Measurements from ENCODE around the gene ZNF705A. TPM values are rescaled to one million over a fixed set of nuclear protein-coding genes. Genes with fewer than 3 reads are reported as not detected.
"Not testable (repeated sequence)": the region's sequence is repeated elsewhere in the genome, so short reads cannot be mapped to it uniquely, and the experiment has no call there.

ZNF705A gene
- total and polyA plus RNA-seq, 8 donors: not detected

DNA sequence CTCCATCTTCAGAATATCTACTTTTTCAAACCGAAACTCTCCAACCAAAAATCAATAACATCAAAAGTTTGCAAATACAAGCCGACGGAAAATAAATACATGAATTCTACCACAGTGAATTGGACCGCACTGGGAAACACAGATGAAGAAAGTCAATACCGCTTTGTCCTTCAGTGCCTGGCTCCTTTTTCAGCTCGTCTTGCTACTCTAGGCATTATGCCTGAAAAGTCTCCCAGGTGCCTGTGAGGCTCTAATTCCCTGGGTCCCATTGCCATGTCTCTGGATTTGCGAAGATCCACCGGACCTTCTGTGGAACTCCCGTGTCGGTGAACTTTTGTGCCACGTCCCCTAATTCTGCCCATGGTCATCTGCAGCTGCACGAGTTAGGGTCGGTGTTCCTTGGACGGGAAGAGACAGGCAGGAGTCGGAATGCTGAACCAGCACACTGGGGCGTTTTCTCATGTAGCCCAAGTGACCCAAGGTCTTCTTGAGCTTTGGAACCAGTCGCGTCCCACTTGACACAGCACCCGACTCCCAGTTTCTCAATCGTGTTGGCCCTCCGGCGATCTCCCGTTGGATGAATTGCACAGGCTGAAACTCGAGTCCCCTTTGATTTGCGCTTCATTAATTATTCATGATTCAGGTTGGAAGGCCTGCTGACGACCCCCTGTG, 62.0 kb downstream of the ZNF705A start:
- H3K27me3 ChIP-seq; H3K9me3 ChIP-seq; H3K4me3 ChIP-seq; H3K27ac ChIP-seq; DNase-seq; H3K4me1 ChIP-seq; H3K36me3 ChIP-seq; intact Hi-C loops (cut with DNase I; ENCODE audit: low total_unique reads): not testable (repeated sequence)
- WGBS, 5 donors: 73 to 86% (median 82%) methylated on average over 26 of the region's 26 CpGs

GRCh38 chr12:8221375-8221774, 64.6 kb downstream of the ZNF705A start:
- 81 to 84% (median 84%) methylated on average over 21 of the region's 21 CpGs for WGBS, 5 donors
- not testable (repeated sequence) for H3K4me3 ChIP-seq, H3K9me3 ChIP-seq, H3K36me3 ChIP-seq, H3K27ac ChIP-seq, H3K27me3 ChIP-seq, H3K4me1 ChIP-seq
- intact Hi-C loops (cut with DNase I; ENCODE audit: low total_unique reads): loop anchor here (10.0 kb wide), 1 partner anchor 107 kb away; no protein-coding TSS in a partner anchor
- peak in 1 of 2 donors; percentile 75 for DNase-seq

DNA sequence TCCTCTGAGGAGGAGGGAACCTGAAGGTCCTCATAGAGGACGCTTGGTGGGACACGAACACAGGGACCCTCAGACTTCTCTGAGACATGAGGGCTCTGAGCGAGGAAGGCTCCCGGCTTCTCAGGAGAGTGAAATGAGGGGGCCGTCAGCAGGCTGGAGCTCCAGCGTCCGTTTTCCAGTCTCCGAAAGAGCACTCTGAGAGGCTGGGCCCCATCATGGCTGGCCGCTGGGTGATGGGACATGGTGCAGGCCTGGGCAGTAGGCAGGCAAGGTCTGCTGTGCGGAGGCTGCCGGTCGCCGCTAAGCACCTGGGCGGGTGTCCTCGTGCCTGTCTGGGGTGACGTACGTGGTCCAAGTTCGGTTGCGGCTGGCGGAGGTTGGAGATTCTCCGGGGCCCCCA, 65.0 kb downstream of the ZNF705A start:
- H3K27ac ChIP-seq, H3K4me3 ChIP-seq, H3K27me3 ChIP-seq, H3K36me3 ChIP-seq, H3K9me3 ChIP-seq, H3K4me1 ChIP-seq, DNase-seq: not testable (repeated sequence)
- WGBS, 5 donors: 87 to 92% (median 91%) methylated on average over 14 to 21 of the region's 21 CpGs
- intact Hi-C loops (cut with DNase I; ENCODE audit: low total_unique reads): loop anchor here (10.0 kb wide), 1 partner anchor 107 kb away; no protein-coding TSS in a partner anchor

GRCh38 chr12:8222303-8222702, 65.5 kb downstream of the ZNF705A start:
- not testable (repeated sequence) for H3K4me3 ChIP-seq, DNase-seq, H3K27ac ChIP-seq, H3K9me3 ChIP-seq, H3K27me3 ChIP-seq, H3K4me1 ChIP-seq, H3K36me3 ChIP-seq
- 84 to 93% (median 87%) methylated on average over 13 to 16 of the region's 16 CpGs for WGBS, 5 donors
- intact Hi-C loops (cut with DNase I; ENCODE audit: low total_unique reads): loop anchor here (10.0 kb wide), 1 partner anchor 108 kb away; no protein-coding TSS in a partner anchor

GRCh38 chr12:8223646-8224045, 66.8 kb downstream of the ZNF705A start:
- not testable (repeated sequence) for H3K27ac ChIP-seq, H3K4me3 ChIP-seq, DNase-seq, H3K9me3 ChIP-seq, H3K27me3 ChIP-seq, H3K36me3 ChIP-seq
- peaks cover 0 to 13% (median 0%) of the 10 kb centered on the region in 4 donors for H3K4me1 ChIP-seq
- WGBS, 5 donors: 82 to 87% (median 84%) methylated on average over 13 of the region's 13 CpGs
- intact Hi-C loops (cut with DNase I; ENCODE audit: low total_unique reads): loop anchor here (10.0 kb wide), 1 partner anchor 109 kb away; no protein-coding TSS in a partner anchor

GRCh38 chr12:8224782-8225181, 68.0 kb downstream of the ZNF705A start:
- H3K36me3 ChIP-seq, H3K9me3 ChIP-seq, H3K27ac ChIP-seq, H3K27me3 ChIP-seq, DNase-seq, H3K4me3 ChIP-seq: not testable (repeated sequence)
- intact Hi-C loops (cut with DNase I; ENCODE audit: low total_unique reads): loop anchor here (10.0 kb wide), 1 partner anchor 110 kb away; no protein-coding TSS in a partner anchor
- peaks cover 0 to 13% (median 0%) of the 10 kb centered on the region in 4 donors for H3K4me1 ChIP-seq
- WGBS, 5 donors: 88 to 97% (median 95%) methylated on average over 10 to 11 of the region's 11 CpGs

DNA sequence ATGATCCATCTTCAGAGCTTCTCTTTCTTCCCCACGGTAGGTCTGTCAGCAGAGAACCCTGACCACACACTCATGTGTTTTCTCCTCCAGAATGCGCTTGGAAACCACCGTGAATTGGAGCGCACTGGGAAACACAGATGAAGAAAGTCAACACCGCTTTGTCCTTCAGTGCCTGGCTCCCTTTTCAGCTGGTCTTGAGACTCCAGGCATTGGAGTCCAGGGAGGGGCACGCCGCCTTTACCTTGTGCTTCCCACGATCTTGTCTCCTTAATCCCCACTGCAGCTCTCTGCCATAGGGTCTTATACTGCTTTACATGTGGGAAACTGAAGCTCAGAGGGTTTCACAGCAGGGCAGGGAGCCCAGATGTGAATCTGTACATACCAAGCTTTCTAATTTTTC, 69.5 kb downstream of the ZNF705A start:
- H3K36me3 ChIP-seq: no peaks in the 10 kb centered on the region
- H3K4me1 ChIP-seq: peaks cover 0 to 13% (median 0%) of the 10 kb centered on the region in 4 donors
- intact Hi-C loops (cut with DNase I; ENCODE audit: low total_unique reads): loop anchor here (10.0 kb wide), 1 partner anchor 112 kb away; no protein-coding TSS in a partner anchor
- H3K27ac ChIP-seq: no peak overlapping the region
- TF ChIP-seq EP300 (IDR thresholded peaks at IDR 0.05) (no peak), POLR2A (IDR thresholded peaks at IDR 0.05) (no peak), POLR2AphosphoS5 (IDR thresholded peaks at IDR 0.05) (no peak), CTCF (IDR thresholded peaks at IDR 0.05) (no peak)
- H3K9me3 ChIP-seq: no peaks in the 10 kb centered on the region
- H3K27me3 ChIP-seq: peaks cover 0 to 7% (median 0%) of the 10 kb centered on the region in 3 donors
- DNase-seq: no peak
- 86 to 93% (median 90%) methylated on average over 8 of the region's 8 CpGs for WGBS, 5 donors
- H3K4me3 ChIP-seq: no peak overlapping the region

- peak in 1 of 2 donors; percentile 59 for DNase-seq
- not testable (repeated sequence) for H3K9me3 ChIP-seq, H3K27me3 ChIP-seq, H3K36me3 ChIP-seq
- Histone ChIP-seq H3K4me1 (peaks cover 0 to 13% (median 3%) of the 10 kb centered on the region in 4 donors), H3K27ac (peak within 1 kb of the TSS in 3 of 5 donors; percentile 5 to 48 (median 20)), H3K4me3 (peak within 1 kb of the TSS; percentile 19 to 39 (median 36))
- intact Hi-C loops (cut with DNase I; ENCODE audit: low total_unique reads): loop anchor here (10.0 kb wide), 1 partner anchor 112 kb away; no protein-coding TSS in a partner anchor
- 27 to 55% (median 42%) methylated on average over 14 to 22 of the region's 22 CpGs for WGBS, 5 donors
These were observed 70.3 kb downstream of the ZNF705A start, which contains the start of gene FAM90A1 for GRCh38 chr12:8226992-8227731. Gene FAM90A1, minus strand, starts transcription at chr12:8227618. Its CDS starts 2,786 bp downstream, at chr12:8224832.

DNA sequence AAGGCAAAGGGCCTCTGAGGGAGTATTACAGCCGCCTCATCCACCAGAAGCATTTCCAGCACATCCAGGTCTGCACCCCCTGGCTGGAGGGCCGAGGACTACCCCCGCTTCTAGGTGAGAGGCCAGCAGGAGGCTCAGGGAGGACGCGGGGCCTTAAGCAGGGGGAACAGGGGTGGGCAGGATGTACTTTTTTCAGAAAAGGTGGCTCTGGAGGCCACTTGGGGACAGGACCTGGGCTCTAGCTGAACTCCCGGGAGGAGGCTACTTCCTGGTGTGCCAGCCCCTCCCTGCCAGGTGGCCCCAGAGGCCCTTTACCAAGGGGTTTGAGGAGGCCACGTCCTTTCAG, 70.9 kb downstream of the ZNF705A start:
- H3K27me3 ChIP-seq, H3K9me3 ChIP-seq, H3K36me3 ChIP-seq: not testable (repeated sequence)
- peak in 1 of 2 donors; percentile 33 for DNase-seq
- Histone ChIP-seq H3K27ac (peak overlapping the region in 3 of 5 donors; percentile 5 to 48 (median 20)), H3K4me1 (peaks cover 0 to 13% (median 3%) of the 10 kb centered on the region in 4 donors), H3K4me3 (peak overlapping the region; percentile 19 to 39 (median 36))
- intact Hi-C loops (cut with DNase I; ENCODE audit: low total_unique reads): loop anchor here (10.0 kb wide), 1 partner anchor 113 kb away; no protein-coding TSS in a partner anchor
- WGBS, 5 donors: 14 to 35% (median 28%) methylated on average over 6 to 7 of the region's 7 CpGs

DNA sequence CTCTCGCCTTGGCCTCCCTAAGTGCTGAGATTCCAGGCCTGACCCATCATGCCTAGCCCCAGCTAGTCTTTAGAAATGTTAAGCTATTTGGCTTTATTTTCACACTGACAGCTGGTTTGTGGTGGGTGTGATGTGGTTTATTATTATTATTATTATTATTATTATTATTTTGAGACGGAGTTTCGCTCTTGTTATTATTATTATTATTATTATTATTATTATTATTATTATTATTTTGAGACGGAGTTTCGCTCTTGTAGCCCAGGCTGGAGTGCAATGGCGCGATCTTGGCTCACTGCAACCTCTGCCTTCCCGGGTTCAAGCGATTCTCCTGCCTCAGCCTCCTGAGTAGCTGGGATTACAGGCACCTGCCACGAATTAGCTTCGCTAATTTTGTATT, 71.8 kb downstream of the ZNF705A start:
- intact Hi-C loops (cut with DNase I; ENCODE audit: low total_unique reads): loop anchor here (10.0 kb wide), 1 partner anchor 114 kb away; no protein-coding TSS in a partner anchor
- not testable (repeated sequence) for H3K9me3 ChIP-seq, DNase-seq, H3K4me3 ChIP-seq, H3K27ac ChIP-seq, H3K27me3 ChIP-seq, H3K36me3 ChIP-seq
- peaks cover 0 to 13% (median 3%) of the 10 kb centered on the region in 4 donors for H3K4me1 ChIP-seq
- 93 to 96% (median 94%) methylated on average over 10 to 11 of the region's 11 CpGs for WGBS, 5 donors

All from stomach (tissue), 9 donors.